ENCODE data around the gene EXOSC5. TPM values are rescaled to one million over a fixed set of nuclear protein-coding genes. Genes with fewer than 3 reads are reported as not detected.
A peak's percentile ranks its signal among the peaks of the same experiment; 100 is the strongest.

EXOSC5 gene
- total and polyA plus RNA-seq, 4 experiments from 2014 or later, result 18.2 to 58.6 (median 34.7) TPM

DNA sequence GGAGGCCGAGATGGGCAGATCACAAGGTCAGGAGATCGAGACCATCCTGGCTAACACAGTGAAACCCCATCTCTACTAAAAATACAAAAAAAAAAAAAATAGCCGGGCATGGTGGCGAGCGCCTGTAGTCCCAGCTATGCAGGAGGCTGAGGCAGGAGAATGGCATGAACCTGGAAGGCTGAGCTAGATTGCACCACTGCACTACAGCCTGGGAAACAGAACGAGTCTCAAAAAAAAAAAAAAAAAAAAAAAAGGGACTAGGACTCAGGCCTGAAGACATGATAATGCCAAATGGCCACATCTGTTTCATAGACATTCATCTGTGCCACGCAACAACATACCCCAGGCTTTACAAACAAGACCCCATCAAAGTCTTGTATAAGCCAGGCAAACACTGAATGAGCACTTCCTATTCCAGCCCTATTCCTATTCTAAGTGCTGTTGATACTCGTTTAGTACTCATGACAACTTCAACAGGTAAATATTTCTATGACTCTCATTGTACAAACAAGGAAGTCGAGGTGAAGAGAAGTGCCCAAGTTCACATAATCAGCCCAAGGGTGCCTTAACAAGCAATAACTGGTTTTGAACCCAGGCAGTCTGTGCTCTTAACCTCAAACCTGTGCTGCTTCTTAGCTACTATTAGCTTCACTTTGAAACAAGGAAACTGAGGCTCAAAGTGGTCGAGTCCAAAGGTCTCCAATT is 34.9 kb downstream of the EXOSC5 start:
- H3K9me3 Mint-ChIP-seq, result no peaks in the 10 kb centered on the region
- H3K4me3 Mint-ChIP-seq, result peak overlapping the region in 6 of 8 donors; percentile 17 to 98 (median 94)
- H3K27ac Mint-ChIP-seq, result peak overlapping the region; percentile 97 to 100 (median 100)
- H3K4me1 Mint-ChIP-seq, result peaks cover 26 to 59% (median 36%) of the 10 kb centered on the region in 4 donors
- POLR2A ChIA-PET (ENCODE audit: partially characterized antibody), result interaction anchor here (0.6 to 6.3 kb wide), 8 partner anchors 10 to 948 kb away, joined by 3 to 184 read pairs (median 13); partner anchors contain the start of genes B3GNT8, CCDC97, HNRNPUL1 and TGFB1
- H3K4me1 ChIP-seq (ENCODE audit: insufficient read depth, low read length), result peaks cover 39% of the 10 kb centered on the region
- intact Hi-C loops (cut with micrococcal nuclease), result no loop called here
- no peak overlapping the region for H3K4me3 ChIP-seq (ENCODE audit: low read length in 2 of 2)
- peak overlapping the region; percentile 99 for H3K27ac ChIP-seq (ENCODE audit: low read depth, low read length)
- no peak for DNase-seq
- CTCF ChIA-PET (ENCODE audit: partially characterized antibody), result interaction anchor here (4.1 to 4.9 kb wide), 2 partner anchors 7 to 10 kb away, joined by 30 to 48 read pairs; no protein-coding TSS in a partner anchor
- H3K36me3 ChIP-seq (ENCODE audit: insufficient read depth, low read length), result no peaks in the 10 kb centered on the region
- H3K27me3 ChIP-seq (ENCODE audit: insufficient read depth, low read length), result no peaks in the 10 kb centered on the region
- H3K27me3 Mint-ChIP-seq, result no peaks in the 10 kb centered on the region
- H3K36me3 Mint-ChIP-seq, result peaks cover 0 to 12% of the 10 kb centered on the region in 2 donors
- H3K9me3 ChIP-seq (ENCODE audit: control insufficient read depth in 1 of 2, low read length in 2 of 2), result no peaks in the 10 kb centered on the region

DNA sequence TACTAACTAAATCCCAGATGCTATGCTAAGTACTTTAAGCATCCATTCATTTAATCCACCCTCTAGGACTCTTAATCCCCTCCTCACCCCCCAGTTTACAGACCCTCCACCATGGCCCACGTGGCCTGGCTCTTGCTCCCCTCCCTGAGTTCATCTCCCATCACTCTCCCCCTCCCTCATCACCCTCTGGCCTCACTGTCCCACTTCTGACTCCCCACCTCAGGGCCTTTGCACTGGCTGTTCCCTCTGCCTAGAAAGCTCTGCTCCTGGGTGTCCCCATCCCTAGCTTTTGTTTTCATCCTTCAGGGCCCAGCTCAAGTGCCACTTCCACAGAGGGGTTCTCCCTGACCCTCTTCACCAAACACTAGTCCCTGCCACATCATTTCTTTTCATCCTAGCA is 37.4 kb downstream of the EXOSC5 start:
- no peak overlapping the region for H3K4me3 ChIP-seq (ENCODE audit: low read length in 2 of 2)
- H3K9me3 ChIP-seq (ENCODE audit: control insufficient read depth in 1 of 2, low read length in 2 of 2), result no peaks in the 10 kb centered on the region
- H3K36me3 ChIP-seq (ENCODE audit: insufficient read depth, low read length), result no peaks in the 10 kb centered on the region
- intact Hi-C loops (cut with micrococcal nuclease), result no loop called here
- H3K4me3 Mint-ChIP-seq, result peak overlapping the region in 3 of 8 donors; percentile 17 to 48 (median 46)
- H3K27ac ChIP-seq (ENCODE audit: low read depth, low read length), result no peak overlapping the region
- no peak for DNase-seq
- H3K4me1 ChIP-seq (ENCODE audit: insufficient read depth, low read length), result peaks cover 62% of the 10 kb centered on the region
- POLR2A ChIA-PET (ENCODE audit: partially characterized antibody), result interaction anchor here (13.8 kb wide), 1 partner anchor 95 kb away, joined by 217 read pairs; the partner anchor contains the start of gene HNRNPUL1
- H3K9me3 Mint-ChIP-seq, result peaks cover 0 to 2% (median 0%) of the 10 kb centered on the region in 8 donors
- H3K36me3 Mint-ChIP-seq, result peaks cover 0 to 20% of the 10 kb centered on the region in 2 donors
- no peaks in the 10 kb centered on the region for H3K27me3 Mint-ChIP-seq
- peak overlapping the region in 5 of 7 donors; percentile 22 to 78 (median 67) for H3K27ac Mint-ChIP-seq
- H3K27me3 ChIP-seq (ENCODE audit: insufficient read depth, low read length), result no peaks in the 10 kb centered on the region
- CTCF ChIA-PET (ENCODE audit: partially characterized antibody), result interaction anchor here (0.8 kb wide), 1 partner anchor 52 kb away, joined by 4 read pairs; no protein-coding TSS in a partner anchor
- peaks cover 45 to 81% (median 57%) of the 10 kb centered on the region in 4 donors for H3K4me1 Mint-ChIP-seq

DNA sequence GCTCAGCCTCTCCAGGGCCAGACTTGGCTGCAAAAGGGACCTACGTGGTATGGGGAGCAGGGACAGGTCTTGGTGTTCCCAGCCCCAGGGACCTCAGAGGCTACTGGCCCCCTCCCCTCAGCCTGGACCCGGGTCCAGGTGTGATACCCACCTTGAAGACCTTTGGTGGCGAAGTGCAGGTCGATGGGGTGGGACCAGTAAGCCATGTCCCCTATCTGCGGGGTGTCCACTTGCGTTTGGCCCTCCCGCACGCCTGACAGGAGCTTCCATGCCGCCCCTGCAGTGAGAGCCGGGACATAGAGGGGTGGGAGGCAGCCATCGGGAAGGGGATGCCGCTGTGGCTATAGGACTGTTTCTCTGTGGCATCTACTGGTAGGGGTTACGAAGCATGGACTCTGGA is 39.4 kb downstream of the EXOSC5 start:
- H3K9me3 ChIP-seq (ENCODE audit: control insufficient read depth in 1 of 2, low read length in 2 of 2), result no peaks in the 10 kb centered on the region
- Mint-ChIP-seq H3K4me1 (peaks cover 40 to 71% (median 51%) of the 10 kb centered on the region in 4 donors), H3K27ac (peak overlapping the region; percentile 65 to 95 (median 89)), H3K27me3 (no peaks in the 10 kb centered on the region), H3K36me3 (peaks cover 0 to 19% of the 10 kb centered on the region in 2 donors), H3K4me3 (peak overlapping the region; percentile 20 to 84 (median 60)), H3K9me3 (peaks cover 0 to 2% (median 0%) of the 10 kb centered on the region in 8 donors)
- peaks cover 55% of the 10 kb centered on the region for H3K4me1 ChIP-seq (ENCODE audit: insufficient read depth, low read length)
- ChIA-PET POLR2A (ENCODE audit: partially characterized antibody) (interaction anchor here (0.5 to 13.8 kb wide), 9 partner anchors 15 to 191 kb away, joined by 3 to 273 read pairs (median 4); partner anchors contain the start of genes CCDC97 and HNRNPUL1), CTCF (ENCODE audit: partially characterized antibody) (interaction anchor here (0.9 to 3.4 kb wide), 3 partner anchors 49 to 153 kb away, joined by 4 to 19 read pairs (median 5); no protein-coding TSS in a partner anchor)
- H3K27ac ChIP-seq (ENCODE audit: low read depth, low read length), result peak overlapping the region; percentile 22
- H3K27me3 ChIP-seq (ENCODE audit: insufficient read depth, low read length), result no peaks in the 10 kb centered on the region
- intact Hi-C loops (cut with micrococcal nuclease), result no loop called here
- H3K4me3 ChIP-seq (ENCODE audit: low read length in 2 of 2), result no peak overlapping the region
- DNase-seq, result no peak
- H3K36me3 ChIP-seq (ENCODE audit: insufficient read depth, low read length), result no peaks in the 10 kb centered on the region

DNA sequence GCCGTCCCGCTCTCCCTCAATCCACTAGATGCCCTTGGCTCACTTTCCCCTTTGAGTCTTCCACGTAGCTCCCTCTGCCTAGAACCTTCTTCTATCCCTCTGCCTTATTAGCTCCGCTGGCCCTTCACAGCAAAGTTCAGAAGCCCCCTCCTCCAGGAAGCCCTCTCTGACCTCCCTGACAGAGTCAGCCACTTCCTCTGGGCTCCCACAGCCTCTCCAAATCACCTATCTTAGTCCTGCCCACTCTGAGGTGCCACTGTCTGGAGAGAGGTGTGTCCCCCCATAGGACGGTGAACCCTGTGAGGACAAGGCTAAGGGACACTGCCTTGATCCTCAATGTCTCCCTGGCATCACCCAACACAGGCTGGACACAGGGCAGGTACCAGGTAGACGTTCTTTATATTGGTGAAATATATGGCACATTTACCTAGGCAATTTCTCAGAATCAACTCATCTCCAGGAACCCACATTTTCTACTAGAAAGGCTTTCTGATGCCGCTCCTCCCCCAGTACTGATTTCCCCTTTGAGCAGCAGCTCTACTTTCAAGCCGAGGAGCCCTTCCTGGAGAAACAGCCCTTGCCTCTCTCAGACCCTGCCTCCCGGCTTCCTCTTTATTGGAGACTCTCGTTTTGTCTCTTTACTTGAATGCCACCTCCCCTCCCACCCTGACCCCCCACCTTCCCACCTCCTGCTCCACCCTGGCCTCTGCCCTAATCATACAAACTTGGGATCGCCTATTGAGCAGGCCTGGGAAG is 40.0 kb downstream of the EXOSC5 start:
- intact Hi-C loops (cut with micrococcal nuclease), result no loop called here
- Histone ChIP-seq H3K4me1 (ENCODE audit: insufficient read depth, low read length) (peaks cover 50% of the 10 kb centered on the region), H3K27me3 (ENCODE audit: insufficient read depth, low read length) (no peaks in the 10 kb centered on the region), H3K27ac (ENCODE audit: low read depth, low read length) (peak overlapping the region; percentile 50), H3K9me3 (ENCODE audit: control insufficient read depth in 1 of 2, low read length in 2 of 2) (no peaks in the 10 kb centered on the region), H3K36me3 (ENCODE audit: insufficient read depth, low read length) (no peaks in the 10 kb centered on the region), H3K4me3 (ENCODE audit: low read length in 2 of 2) (no peak overlapping the region)
- peaks cover 35 to 66% (median 46%) of the 10 kb centered on the region in 4 donors for H3K4me1 Mint-ChIP-seq
- H3K9me3 Mint-ChIP-seq, result peaks cover 0 to 2% (median 0%) of the 10 kb centered on the region in 8 donors
- ChIA-PET POLR2A (ENCODE audit: partially characterized antibody) (interaction anchor here (0.5 to 13.8 kb wide), 10 partner anchors 6 to 192 kb away, joined by 3 to 273 read pairs (median 4); partner anchors contain the start of genes B9D2, CCDC97 and HNRNPUL1), CTCF (ENCODE audit: partially characterized antibody) (interaction anchor here (0.8 to 3.4 kb wide), 9 partner anchors 16 to 505 kb away, joined by 3 to 19 read pairs (median 4); no protein-coding TSS in a partner anchor)
- H3K36me3 Mint-ChIP-seq, result peaks cover 0 to 18% of the 10 kb centered on the region in 2 donors
- peak in 2 of 5 donors; percentile 32 to 46 for DNase-seq
- no peaks in the 10 kb centered on the region for H3K27me3 Mint-ChIP-seq
- peak overlapping the region; percentile 20 to 87 (median 78) for H3K4me3 Mint-ChIP-seq
- H3K27ac Mint-ChIP-seq, result peak overlapping the region; percentile 86 to 95 (median 93)

DNA sequence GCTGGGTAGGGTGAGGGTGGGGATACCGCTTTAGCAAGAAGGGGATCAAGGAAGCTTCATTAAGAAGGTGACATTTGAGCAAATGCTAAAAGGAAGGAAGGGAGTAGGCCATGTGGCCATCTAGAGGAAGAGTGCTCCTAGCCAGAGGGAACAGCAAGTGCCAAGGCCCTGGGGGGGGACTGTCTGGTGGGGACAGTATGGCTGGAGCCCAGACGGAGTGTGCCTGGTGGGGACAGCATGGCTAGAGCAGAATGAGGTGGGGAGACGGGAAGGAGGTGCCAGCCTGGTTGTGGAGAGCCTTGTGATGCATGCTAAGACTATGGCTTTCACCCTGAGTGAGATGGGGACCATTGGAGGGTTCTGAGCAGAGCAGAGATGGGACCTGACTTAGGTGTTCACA is 41.4 kb downstream of the EXOSC5 start:
- H3K27me3 ChIP-seq (ENCODE audit: insufficient read depth, low read length), result no peaks in the 10 kb centered on the region
- peak overlapping the region in 7 of 8 donors; percentile 51 to 79 (median 64) for H3K4me3 Mint-ChIP-seq
- H3K9me3 Mint-ChIP-seq, result peaks cover 0 to 6% (median 0%) of the 10 kb centered on the region in 8 donors
- peaks cover 37 to 66% (median 50%) of the 10 kb centered on the region in 4 donors for H3K4me1 Mint-ChIP-seq
- H3K27ac Mint-ChIP-seq, result peak overlapping the region; percentile 68 to 95 (median 91)
- peaks cover 50% of the 10 kb centered on the region for H3K4me1 ChIP-seq (ENCODE audit: insufficient read depth, low read length)
- peak overlapping the region; percentile 40 for H3K27ac ChIP-seq (ENCODE audit: low read depth, low read length)
- no peaks in the 10 kb centered on the region for H3K27me3 Mint-ChIP-seq
- H3K9me3 ChIP-seq (ENCODE audit: control insufficient read depth in 1 of 2, low read length in 2 of 2), result no peaks in the 10 kb centered on the region
- no peaks in the 10 kb centered on the region for H3K36me3 ChIP-seq (ENCODE audit: insufficient read depth, low read length)
- H3K4me3 ChIP-seq (ENCODE audit: low read length in 2 of 2), result no peak overlapping the region
- POLR2A ChIA-PET (ENCODE audit: partially characterized antibody), result interaction anchor here (0.9 to 13.8 kb wide), 6 partner anchors 8 to 193 kb away, joined by 3 to 273 read pairs (median 160); partner anchors contain the start of genes B9D2, CCDC97 and HNRNPUL1
- CTCF ChIA-PET (ENCODE audit: partially characterized antibody), result interaction anchor here (1.0 to 3.4 kb wide), 14 partner anchors 8 to 151 kb away, joined by 3 to 30 read pairs (median 4); partner anchors contain the start of gene B9D2
- DNase-seq, result no peak
- H3K36me3 Mint-ChIP-seq, result peaks cover 0 to 28% of the 10 kb centered on the region in 2 donors
- intact Hi-C loops (cut with micrococcal nuclease), result loop anchor here (2.0 kb wide), 1 partner anchor 85 kb away; no protein-coding TSS in a partner anchor

DNA sequence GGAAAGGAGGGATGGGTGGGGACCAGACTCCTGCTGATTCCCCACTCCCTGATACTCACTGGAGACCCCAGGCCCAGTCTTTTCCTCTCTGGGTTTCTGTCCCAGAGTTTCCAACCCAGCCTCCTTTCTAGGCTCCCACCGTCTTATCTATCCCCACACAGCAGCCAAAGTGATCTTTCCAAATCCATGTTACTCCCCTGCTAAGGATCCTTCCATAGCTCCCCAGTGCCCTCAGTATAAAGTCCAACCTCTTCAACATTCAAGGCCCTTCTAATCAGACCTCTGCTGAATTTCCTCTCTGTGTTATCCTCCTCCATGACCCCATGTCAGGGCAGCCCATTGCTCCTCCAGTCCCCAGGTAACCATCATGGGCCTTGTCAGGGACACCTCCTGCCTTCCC is 42.1 kb downstream of the EXOSC5 start:
- CTCF ChIA-PET (ENCODE audit: partially characterized antibody), result interaction anchor here (0.6 to 3.4 kb wide), 11 partner anchors 9 to 151 kb away, joined by 3 to 30 read pairs (median 5); partner anchors contain the start of gene B9D2
- peaks cover 0 to 6% (median 0%) of the 10 kb centered on the region in 8 donors for H3K9me3 Mint-ChIP-seq
- H3K36me3 Mint-ChIP-seq, result peaks cover 0 to 30% of the 10 kb centered on the region in 2 donors
- peak overlapping the region; percentile 68 to 94 (median 89) for H3K27ac Mint-ChIP-seq
- no peaks in the 10 kb centered on the region for H3K27me3 Mint-ChIP-seq
- Histone ChIP-seq H3K27me3 (ENCODE audit: insufficient read depth, low read length) (no peaks in the 10 kb centered on the region), H3K27ac (ENCODE audit: low read depth, low read length) (peak overlapping the region; percentile 40), H3K36me3 (ENCODE audit: insufficient read depth, low read length) (no peaks in the 10 kb centered on the region), H3K9me3 (ENCODE audit: control insufficient read depth in 1 of 2, low read length in 2 of 2) (no peaks in the 10 kb centered on the region), H3K4me1 (ENCODE audit: insufficient read depth, low read length) (peaks cover 58% of the 10 kb centered on the region), H3K4me3 (ENCODE audit: low read length in 2 of 2) (no peak overlapping the region)
- peak overlapping the region in 7 of 8 donors; percentile 39 to 79 (median 64) for H3K4me3 Mint-ChIP-seq
- no peak for DNase-seq
- intact Hi-C loops (cut with micrococcal nuclease), result loop anchor here (2.0 kb wide), 1 partner anchor 86 kb away; no protein-coding TSS in a partner anchor
- H3K4me1 Mint-ChIP-seq, result peaks cover 39 to 69% (median 53%) of the 10 kb centered on the region in 4 donors
- POLR2A ChIA-PET (ENCODE audit: partially characterized antibody), result interaction anchor here (0.9 to 13.8 kb wide), 6 partner anchors 8 to 91 kb away, joined by 3 to 273 read pairs (median 160); partner anchors contain the start of genes B9D2, CCDC97 and HNRNPUL1

All from CD4-positive, alpha-beta memory T cell (primary cell).